ENCODE measurements around the gene AFF2. TPM values are rescaled to one million over a fixed set of nuclear protein-coding genes. Genes with fewer than 3 reads are reported as not detected.

Gene AFF2
- total RNA-seq, 4 donors from 2014 or later = 2.8 to 25.8 (median 8.6) TPM

DNA sequence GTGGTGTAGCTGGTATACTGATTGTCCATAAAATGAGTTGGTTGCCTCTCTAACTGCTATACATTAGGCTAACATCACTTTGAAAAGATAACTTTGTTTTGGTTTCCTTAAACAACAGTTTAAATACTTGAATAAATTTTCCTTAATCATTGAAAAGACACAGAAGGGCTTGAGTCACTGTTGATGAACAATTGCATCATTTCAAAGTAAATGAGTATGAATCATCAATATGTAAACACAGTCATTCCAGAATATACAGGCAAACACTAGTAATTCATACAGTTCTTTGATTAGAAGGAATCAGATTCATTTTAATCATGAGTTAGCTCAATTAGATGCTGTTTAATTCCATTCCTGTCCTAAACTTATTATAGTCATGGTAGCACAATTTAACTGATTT is 160.6 kb downstream of the AFF2 start:
- TF ChIP-seq CTCF (IDR thresholded peaks at IDR 0.05; ENCODE audit: low read depth) = no peak

DNA sequence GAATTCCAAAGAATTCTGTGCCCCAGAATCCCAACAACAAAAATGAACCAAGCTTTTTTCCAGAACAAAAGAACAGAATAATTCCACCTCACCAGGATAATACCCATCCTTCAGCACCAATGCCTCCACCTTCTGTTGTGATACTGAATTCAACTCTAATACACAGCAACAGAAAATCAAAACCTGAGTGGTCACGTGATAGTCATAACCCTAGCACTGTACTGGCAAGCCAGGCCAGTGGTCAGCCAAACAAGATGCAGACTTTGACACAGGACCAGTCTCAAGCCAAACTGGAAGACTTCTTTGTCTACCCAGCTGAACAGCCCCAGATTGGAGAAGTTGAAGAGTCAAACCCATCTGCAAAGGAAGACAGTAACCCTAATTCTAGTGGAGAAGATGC is 161.6 kb downstream of the AFF2 start:
- TF ChIP-seq CTCF (IDR thresholded peaks at IDR 0.05; ENCODE audit: low read depth) = no peak

DNA sequence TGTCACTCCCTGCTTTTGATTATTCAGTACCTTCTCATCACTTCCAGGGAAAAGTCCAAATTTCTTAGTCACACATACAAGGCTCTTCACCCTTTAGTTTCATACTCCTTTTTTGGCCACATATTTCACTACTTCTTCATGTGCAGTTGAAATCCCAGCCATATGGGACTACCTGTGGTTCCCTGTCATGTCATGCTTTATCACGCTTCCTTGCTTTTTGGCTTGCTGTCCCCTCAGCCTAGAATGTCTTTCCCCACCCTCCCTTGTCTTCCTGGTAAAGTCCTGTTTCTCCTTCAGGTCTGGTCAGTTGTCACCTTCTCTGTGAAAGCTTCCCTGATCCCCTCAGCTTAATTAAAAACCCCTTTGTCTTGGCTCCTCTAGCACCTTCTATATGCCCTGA is 163.8 kb downstream of the AFF2 start:
- TF ChIP-seq CTCF (IDR thresholded peaks at IDR 0.05; ENCODE audit: low read depth) = no peak

DNA sequence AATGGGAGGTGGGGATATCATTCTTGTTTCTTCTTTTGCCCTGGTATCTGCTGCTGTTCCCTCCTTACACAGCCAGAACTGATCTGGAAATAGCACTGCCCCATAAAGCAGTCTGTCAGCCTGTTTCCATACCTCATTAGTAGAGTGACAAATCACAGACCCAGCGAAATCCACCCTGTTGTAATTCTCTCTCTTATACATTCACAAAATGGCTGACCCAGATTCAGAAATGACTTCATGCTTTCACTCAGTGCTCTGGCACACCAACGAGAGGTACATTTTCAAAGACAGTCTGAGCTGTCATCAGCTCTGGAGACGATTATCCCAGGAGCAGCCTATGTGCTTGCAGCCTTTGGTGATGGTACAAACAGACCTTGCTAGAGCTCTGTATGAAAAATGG is 164.6 kb downstream of the AFF2 start:
- no peak for TF ChIP-seq CTCF (IDR thresholded peaks at IDR 0.05; ENCODE audit: low read depth)

DNA sequence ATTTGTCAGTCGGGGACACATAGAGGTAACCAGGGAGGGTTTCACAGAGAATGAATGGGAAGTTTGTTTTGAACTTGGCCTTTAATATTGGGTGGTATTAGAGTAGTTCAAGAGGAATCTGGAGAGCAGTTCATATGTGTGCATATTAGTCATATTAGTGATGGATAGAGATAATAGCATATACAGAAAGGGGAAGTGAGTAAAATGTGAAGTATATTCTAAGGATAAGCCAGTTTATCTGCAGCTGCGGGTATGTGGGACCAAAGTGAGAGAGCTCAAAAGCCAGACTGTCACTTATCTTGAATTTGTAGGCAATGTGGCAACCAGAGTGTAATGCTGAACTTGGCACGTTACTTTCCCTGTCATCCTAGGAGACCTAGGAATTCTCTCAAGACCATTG is 169.9 kb downstream of the AFF2 start:
- no peak for TF ChIP-seq CTCF (IDR thresholded peaks at IDR 0.05; ENCODE audit: low read depth)

DNA sequence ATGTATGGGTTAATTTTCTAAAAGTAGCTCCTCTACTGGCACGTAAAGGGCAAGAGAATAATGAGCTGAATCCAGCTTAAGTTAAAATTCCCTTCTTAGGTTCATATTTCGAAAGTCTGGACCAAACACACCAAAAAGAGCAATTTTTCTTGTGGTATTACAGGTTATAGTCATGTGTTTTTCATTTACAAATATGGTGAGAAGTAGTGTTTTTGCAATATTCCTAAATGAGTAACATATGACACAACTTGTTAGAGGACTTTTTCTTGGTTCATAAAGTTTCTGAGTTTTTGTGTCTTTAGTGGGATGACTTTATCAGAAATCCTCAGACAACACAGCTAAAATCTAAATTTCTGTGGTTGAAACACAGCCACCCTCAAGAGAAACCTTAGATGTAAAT is 172.1 kb downstream of the AFF2 start:
- no peak for TF ChIP-seq CTCF (IDR thresholded peaks at IDR 0.05; ENCODE audit: low read depth)

GRCh38 chrX:148681605-148682004 is 181.2 kb downstream of the AFF2 start:
- TF ChIP-seq CTCF (IDR thresholded peaks at IDR 0.05; ENCODE audit: low read depth) = no peak

GRCh38 chrX:148682206-148682605 is 181.8 kb downstream of the AFF2 start:
- TF ChIP-seq CTCF (IDR thresholded peaks at IDR 0.05; ENCODE audit: low read depth) = no peak
